GM12801 (cell line): ENCODE measurements around the gene CCDC57.

Experiments
- TF ChIP-seq, protein P1 (sequence below): IDR thresholded peaks from one replicate; pipeline ENCODE4 v1.5.1; 2011; ENCODE audit warnings: control low read depth; ENCODE audit not compliant: insufficient read length; ENCODE audit errors: extremely low read depth

CCDC57 gene

DNA sequence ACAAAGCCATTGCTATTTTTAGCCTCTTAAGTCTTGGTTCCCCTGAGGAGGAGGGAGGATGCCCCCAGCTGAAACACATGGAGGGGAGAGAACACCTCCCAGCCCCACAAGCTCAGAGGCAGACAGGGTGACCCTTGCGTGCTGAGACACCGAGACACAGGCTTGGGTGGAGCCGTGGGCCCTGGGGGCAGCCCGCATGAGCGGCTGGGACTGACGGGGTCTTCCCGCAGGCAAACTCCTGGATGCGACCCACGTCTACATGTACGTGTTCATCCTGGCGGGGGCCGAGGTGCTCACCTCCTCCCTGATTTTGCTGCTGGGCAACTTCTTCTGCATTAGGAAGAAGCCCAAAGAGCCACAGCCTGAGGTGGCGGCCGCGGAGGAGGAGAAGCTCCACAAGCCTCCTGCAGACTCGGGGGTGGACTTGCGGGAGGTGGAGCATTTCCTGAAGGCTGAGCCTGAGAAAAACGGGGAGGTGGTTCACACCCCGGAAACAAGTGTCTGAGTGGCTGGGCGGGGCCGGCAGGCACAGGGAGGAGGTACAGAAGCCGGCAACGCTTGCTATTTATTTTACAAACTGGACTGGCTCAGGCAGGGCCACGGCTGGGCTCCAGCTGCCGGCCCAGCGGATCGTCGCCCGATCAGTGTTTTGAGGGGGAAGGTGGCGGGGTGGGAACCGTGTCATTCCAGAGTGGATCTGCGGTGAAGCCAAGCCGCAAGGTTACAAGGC lies 26.0 kb upstream of the CCDC57 start:
- TF ChIP-seq, protein P1, sequence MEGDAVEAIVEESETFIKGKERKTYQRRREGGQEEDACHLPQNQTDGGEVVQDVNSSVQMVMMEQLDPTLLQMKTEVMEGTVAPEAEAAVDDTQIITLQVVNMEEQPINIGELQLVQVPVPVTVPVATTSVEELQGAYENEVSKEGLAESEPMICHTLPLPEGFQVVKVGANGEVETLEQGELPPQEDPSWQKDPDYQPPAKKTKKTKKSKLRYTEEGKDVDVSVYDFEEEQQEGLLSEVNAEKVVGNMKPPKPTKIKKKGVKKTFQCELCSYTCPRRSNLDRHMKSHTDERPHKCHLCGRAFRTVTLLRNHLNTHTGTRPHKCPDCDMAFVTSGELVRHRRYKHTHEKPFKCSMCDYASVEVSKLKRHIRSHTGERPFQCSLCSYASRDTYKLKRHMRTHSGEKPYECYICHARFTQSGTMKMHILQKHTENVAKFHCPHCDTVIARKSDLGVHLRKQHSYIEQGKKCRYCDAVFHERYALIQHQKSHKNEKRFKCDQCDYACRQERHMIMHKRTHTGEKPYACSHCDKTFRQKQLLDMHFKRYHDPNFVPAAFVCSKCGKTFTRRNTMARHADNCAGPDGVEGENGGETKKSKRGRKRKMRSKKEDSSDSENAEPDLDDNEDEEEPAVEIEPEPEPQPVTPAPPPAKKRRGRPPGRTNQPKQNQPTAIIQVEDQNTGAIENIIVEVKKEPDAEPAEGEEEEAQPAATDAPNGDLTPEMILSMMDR: no peak

DNA sequence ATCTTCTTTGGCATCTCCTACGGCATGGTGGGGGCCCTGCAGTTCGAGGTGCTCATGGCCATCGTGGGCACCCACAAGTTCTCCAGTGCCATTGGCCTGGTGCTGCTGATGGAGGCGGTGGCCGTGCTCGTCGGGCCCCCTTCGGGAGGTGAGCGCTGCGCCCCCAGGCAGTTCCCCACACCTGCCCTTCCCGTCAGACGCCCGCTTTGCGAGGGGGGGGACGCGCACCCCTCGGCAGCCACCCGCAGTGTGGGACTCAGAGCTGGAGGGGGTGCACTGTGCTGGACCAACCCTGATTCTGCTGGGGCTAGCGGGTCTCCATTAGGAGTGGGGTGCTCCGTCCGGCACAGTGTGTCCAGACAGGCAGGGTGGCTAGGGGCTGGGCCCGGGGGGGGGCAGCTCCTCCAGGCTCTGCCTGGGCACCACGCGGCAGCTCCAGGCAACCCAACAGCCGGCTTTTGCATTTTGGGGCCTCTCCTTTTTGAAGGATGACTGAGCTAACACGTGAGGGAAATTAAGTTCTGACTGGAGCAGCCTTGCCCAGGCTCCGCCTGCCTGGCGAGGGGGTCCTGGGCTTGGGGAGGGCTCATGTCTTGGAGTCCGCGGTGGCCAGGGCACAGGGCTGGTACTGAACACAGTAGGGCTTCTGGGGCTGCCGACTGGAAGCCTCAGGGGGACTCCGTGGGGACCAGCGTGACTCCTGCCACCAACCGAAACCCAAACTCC lies 25.3 kb upstream of the CCDC57 start:
- TF ChIP-seq, protein P1: no peak

DNA sequence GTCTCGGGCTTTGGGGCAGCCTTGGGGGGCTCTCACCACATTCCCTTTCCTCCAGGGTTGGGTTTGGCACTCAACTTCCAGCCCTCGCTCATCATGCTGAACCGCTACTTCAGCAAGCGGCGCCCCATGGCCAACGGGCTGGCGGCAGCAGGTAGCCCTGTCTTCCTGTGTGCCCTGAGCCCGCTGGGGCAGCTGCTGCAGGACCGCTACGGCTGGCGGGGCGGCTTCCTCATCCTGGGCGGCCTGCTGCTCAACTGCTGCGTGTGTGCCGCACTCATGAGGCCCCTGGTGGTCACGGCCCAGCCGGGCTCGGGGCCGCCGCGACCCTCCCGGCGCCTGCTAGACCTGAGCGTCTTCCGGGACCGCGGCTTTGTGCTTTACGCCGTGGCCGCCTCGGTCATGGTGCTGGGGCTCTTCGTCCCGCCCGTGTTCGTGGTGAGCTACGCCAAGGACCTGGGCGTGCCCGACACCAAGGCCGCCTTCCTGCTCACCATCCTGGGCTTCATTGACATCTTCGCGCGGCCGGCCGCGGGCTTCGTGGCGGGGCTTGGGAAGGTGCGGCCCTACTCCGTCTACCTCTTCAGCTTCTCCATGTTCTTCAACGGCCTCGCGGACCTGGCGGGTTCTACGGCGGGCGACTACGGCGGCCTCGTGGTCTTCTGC lies 24.6 kb upstream of the CCDC57 start:
- TF ChIP-seq, protein P1: no peak

DNA sequence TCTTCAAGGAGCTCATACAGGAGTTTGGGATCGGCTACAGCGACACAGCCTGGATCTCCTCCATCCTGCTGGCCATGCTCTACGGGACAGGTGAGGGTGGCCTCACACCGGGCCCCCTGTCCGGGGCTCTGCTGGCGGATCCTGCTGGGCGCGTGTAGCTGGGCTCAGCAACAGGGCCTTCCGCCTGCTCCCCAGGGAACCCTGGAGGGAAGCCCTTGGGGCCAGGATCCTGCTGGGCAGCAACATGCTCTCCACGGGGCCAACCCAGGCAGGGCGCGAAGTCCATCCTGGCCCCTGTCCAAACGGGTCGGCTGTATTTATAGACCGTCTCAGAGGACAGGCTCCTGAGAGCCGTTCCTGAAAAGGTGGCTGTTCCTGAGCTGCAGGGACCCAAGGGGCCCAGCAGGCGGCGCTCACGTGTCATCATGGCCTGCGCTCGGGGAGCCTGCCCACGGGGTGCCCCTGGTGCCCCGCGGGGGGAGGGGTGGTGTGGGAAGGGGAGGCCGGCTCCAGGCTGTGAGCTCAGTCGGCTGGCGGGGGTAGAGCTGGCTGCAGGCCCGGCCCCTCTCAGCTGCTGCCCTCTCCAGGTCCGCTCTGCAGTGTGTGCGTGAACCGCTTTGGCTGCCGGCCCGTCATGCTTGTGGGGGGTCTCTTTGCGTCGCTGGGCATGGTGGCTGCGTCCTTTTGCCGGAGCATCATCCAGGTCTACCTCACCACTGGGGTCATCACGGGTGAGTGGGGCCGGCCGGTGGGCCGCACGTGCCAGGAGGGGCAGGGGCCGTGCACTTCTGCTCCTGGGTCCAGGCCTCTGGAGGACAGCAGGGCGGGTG lies 23.7 kb upstream of the CCDC57 start:
- TF ChIP-seq, protein P1: no peak

GRCh38 chr17:82235775-82236141 lies 23.1 kb upstream of the CCDC57 start:
- TF ChIP-seq, protein P1: no peak

GRCh38 chr17:82235056-82235774 lies 22.6 kb upstream of the CCDC57 start:
- TF ChIP-seq, protein P1: no peak
